Ectodermal cell (in vitro differentiated cells): ENCODE measurements around the gene CEACAM19.

Source experiments
- H3K27ac ChIP-seq: 2 replicates; pipeline ENCODE4 v1.7.0; 2013; ENCODE audit warnings: mild to moderate bottlenecking, low read depth, low read length; ENCODE audit not compliant: insufficient read depth, poor library complexity, severe bottlenecking
- H3K27me3 ChIP-seq: 2 replicates; pipeline ENCODE4 v1.7.0; 2013; ENCODE audit warnings: mild to moderate bottlenecking, low read length; ENCODE audit not compliant: insufficient read depth, control insufficient read depth, poor library complexity, severe bottlenecking
- H3K36me3 ChIP-seq: one replicate; pipeline ENCODE4 v1.7.0; 2013; ENCODE audit warnings: low read length; ENCODE audit not compliant: control insufficient read depth, insufficient read depth
- H3K4me1 ChIP-seq: one replicate; pipeline ENCODE4 v1.7.0; 2013; ENCODE audit warnings: low read length; ENCODE audit not compliant: control insufficient read depth, insufficient read depth
- H3K4me3 ChIP-seq: 2 replicates; pipeline ENCODE4 v1.7.0; 2013; ENCODE audit warnings: low read depth, low read length, control low read depth; ENCODE audit not compliant: insufficient read depth
- H3K9me3 ChIP-seq: 2 replicates; pipeline ENCODE4 v1.7.0; 2013; ENCODE audit warnings: mild to moderate bottlenecking, low read length, moderate library complexity; ENCODE audit not compliant: control insufficient read depth
- WGBS, 2 experiments: methylation state at CpG; one replicate each; pipeline ENCODE4 v1.1.7; 2013; ENCODE audit warnings: missing lambda C conversion rate in 2 of 2; 5-methylcytosine and 5-hydroxymethylcytosine counted together

The CEACAM19 gene

DNA sequence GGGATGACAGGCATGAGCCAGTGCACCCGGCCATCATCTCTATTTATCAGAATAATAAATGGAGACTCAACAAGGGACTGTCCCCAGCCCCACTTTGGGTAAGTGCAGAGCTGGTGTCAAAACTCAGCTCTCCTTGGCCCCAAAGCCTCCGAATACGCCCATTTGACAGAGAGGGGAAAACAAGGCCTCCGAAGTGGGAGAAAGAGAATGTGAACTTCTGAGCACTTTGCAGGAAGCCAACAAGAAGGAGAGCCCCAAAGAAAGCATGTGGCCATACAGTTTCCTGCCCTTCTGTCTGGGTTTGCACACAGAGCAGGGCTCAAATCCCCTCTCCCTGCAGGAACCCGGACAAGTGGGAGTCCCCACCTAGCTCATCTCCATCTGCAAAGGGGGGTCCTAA, 29.3 kb downstream of the CEACAM19 start:
- no peak overlapping the region for H3K27ac ChIP-seq
- H3K36me3 ChIP-seq, result no peaks in the 10 kb centered on the region
- no peaks in the 10 kb centered on the region for H3K9me3 ChIP-seq
- no peak overlapping the region for H3K4me3 ChIP-seq
- H3K27me3 ChIP-seq, result no peaks in the 10 kb centered on the region
- H3K4me1 ChIP-seq, result no peaks in the 10 kb centered on the region
- 95 to 97% methylated on average over 5 of the region's 5 CpGs for WGBS, 2 experiments

DNA sequence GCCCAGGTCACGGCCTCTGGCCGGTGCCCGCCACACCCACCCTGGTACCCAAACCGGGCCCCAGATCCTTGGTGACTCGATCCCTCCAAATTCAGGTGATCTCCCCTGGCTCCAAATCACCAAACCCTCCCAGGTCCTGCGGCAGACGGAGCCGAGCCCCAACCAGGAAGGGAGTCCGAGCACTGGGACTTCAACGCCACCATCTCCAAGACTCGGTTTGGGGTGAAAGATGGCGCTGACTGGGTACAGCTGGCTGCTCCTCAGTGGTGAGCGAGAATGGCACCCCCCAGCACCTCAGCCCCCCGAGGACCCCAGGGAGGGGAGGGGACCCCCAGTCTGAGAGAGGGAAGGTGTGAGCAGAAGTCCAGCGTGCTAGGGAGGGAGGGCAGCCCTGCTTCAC, 29.9 kb downstream of the CEACAM19 start:
- 91 to 93% methylated on average over 15 of the region's 15 CpGs for WGBS, 2 experiments

DNA sequence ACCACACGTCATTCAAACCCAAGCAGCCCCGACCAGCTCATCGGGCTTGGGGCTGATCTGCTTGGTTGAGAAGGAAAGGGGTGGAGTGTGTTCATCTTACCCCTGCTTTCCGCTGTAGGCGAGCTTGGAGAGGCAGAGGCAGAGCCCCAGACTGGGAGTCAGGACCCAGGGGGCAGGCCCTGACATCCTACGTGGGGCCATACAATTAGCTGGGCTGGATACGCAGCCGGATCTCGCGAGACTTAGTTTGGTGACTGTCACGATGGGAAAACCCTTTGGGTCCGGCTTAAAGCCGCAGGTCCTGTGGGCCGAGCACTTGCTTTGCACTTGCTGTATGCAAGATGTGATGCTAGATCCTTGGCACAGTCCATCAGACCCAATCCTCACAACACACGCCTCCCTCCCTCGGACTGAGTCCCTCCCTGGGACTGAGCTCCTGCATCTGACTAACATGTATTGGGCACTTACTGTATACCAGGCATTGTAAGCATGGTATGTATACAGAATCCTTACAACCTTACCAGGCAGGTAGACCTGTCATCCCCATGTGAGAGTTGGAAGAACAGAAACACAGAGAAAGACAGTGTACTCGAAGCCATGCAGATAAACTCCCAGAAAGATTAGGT, 31.4 kb downstream of the CEACAM19 start:
- Histone ChIP-seq H3K4me3 (no peak overlapping the region), H3K36me3 (no peaks in the 10 kb centered on the region), H3K9me3 (no peaks in the 10 kb centered on the region), H3K4me1 (no peaks in the 10 kb centered on the region), H3K27ac (no peak overlapping the region), H3K27me3 (no peaks in the 10 kb centered on the region)
- WGBS, 2 experiments, result 90 to 92% methylated on average over 17 of the region's 17 CpGs

More for the DNA sequence above, 29.9 kb downstream of the CEACAM19 start:
- no peaks in the 10 kb centered on the region for H3K36me3 ChIP-seq
- H3K27ac ChIP-seq, result no peak overlapping the region
- no peaks in the 10 kb centered on the region for H3K9me3 ChIP-seq
- H3K4me1 ChIP-seq, result no peaks in the 10 kb centered on the region
- no peak overlapping the region for H3K4me3 ChIP-seq
- no peaks in the 10 kb centered on the region for H3K27me3 ChIP-seq

DNA sequence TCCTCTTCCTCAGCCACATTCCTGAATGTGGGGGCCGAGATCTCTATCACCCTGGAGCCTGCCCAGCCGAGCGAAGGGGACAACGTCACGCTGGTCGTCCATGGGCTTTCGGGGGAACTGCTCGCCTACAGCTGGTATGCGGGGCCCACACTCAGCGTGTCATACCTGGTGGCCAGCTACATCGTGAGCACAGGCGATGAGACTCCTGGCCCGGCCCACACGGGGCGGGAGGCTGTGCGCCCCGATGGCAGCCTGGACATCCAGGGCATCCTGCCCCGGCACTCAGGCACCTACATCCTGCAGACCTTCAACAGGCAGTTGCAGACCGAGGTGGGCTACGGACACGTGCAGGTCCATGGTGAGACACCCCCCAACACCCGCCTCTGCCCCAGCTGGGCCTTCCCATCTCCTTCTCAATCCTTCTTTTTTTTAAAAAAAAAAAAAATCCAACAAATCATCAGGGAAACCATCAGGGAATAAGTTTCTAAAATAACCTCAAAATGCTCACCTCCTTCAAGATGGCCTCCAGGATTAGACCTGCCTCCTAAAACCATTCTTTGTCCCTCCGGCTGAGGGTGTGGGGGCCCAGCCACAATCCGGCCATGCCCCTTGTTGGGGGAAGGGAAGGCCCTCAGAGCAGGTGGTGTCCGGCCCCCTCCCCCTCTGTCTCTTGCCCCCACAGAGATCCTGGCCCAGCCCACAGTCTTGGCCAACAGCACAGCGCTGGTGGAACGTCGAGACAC, 32.2 kb downstream of the CEACAM19 start:
- Histone ChIP-seq H3K27me3 (no peaks in the 10 kb centered on the region), H3K9me3 (no peaks in the 10 kb centered on the region), H3K36me3 (no peaks in the 10 kb centered on the region), H3K27ac (no peak overlapping the region), H3K4me1 (no peaks in the 10 kb centered on the region), H3K4me3 (no peak overlapping the region)
- WGBS, 2 experiments, result 94% methylated on average over 28 of the region's 28 CpGs

DNA sequence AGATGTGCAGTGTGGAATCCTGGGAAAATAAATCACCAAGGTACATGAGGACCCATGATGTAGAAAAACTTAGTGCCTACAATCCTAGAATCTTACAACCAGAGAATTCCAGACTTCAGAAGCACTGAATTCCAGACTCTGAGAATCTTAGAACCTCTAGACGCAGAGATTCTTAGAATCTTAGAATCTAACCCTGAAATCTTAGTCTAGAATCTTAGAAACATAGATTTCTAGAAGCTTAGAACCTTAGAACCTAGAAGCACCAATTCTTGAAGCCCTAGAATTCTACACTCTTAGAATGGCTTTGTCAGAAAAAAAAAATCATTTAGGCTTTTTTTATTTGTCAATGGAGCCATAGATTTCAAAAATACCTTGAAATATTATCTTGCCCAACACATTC, 33.7 kb downstream of the CEACAM19 start:
- H3K36me3 ChIP-seq, result no peaks in the 10 kb centered on the region
- no peaks in the 10 kb centered on the region for H3K27me3 ChIP-seq
- H3K4me1 ChIP-seq, result no peaks in the 10 kb centered on the region
- no peaks in the 10 kb centered on the region for H3K9me3 ChIP-seq
- H3K4me3 ChIP-seq, result no peak overlapping the region
- WGBS, 2 experiments, result 89 to 95% methylated on average over 1 of the region's 1 CpG
- no peak overlapping the region for H3K27ac ChIP-seq

DNA sequence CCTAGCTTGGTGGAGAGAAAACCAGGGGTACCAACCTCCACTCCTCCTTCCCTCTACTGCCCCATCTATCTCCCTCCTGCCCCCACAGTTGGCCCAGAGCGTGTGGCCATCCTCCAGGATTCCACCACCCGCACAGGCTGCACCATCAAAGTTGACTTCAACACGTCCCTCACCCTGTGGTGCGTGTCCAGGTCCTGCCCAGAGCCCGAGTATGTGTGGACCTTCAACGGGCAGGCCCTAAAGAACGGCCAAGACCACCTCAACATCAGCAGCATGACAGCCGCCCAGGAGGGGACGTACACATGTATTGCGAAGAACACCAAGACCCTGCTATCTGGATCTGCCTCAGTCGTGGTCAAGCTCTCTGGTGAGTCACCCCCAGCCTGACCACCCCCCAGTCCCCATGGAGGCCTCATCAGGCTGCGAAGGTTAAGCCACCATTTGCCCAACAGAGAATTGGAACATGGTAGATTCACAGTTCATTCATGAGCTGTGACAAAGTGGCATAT, 34.3 kb downstream of the CEACAM19 start:
- no peaks in the 10 kb centered on the region for H3K4me1 ChIP-seq

DNA sequence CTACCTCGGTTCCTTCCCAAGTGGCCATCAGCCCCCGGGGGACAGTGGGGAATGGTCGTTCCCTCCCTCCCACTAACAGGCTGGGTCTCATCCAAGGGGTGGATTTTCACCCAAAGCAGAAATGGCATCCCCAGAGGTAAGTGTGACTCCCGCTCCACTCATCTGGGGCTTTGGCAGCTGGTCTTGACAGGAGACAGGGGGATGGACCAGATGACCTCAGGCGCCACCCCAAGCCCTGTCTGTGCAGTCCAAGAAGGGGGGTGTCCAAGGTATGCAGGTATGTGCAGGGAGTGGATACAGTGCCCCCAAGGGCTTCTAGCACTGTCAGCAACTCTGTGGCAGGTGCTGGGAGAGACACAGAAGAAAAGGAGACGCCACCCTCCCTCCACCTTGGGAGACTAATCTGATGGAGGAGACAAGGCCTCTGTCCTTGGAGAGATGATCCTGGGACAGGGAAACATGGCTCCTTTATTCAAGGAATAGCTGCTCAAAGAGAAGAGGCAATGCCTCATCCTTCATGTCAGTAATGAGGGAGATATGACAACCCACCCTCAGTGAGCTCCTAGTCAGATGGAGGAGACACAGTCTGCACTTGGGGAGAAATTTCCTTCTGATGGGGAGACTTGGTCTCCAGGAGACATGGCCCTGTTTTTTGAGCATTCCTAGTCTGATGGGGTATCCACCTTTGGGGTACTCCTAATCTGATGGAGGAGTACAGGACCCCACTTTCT, 35.4 kb downstream of the CEACAM19 start:
- Histone ChIP-seq H3K4me3 (no peak overlapping the region), H3K27ac (no peak overlapping the region), H3K4me1 (no peaks in the 10 kb centered on the region), H3K36me3 (no peaks in the 10 kb centered on the region), H3K9me3 (no peaks in the 10 kb centered on the region), H3K27me3 (no peaks in the 10 kb centered on the region)
- 90 to 92% methylated on average over 6 of the region's 6 CpGs for WGBS, 2 experiments

More for the DNA sequence above, 34.3 kb downstream of the CEACAM19 start:
- WGBS, 2 experiments, result 93% methylated on average over 12 of the region's 12 CpGs
- H3K4me3 ChIP-seq, result no peak overlapping the region
- no peaks in the 10 kb centered on the region for H3K27me3 ChIP-seq
- no peaks in the 10 kb centered on the region for H3K36me3 ChIP-seq
- no peak overlapping the region for H3K27ac ChIP-seq
- no peaks in the 10 kb centered on the region for H3K9me3 ChIP-seq

DNA sequence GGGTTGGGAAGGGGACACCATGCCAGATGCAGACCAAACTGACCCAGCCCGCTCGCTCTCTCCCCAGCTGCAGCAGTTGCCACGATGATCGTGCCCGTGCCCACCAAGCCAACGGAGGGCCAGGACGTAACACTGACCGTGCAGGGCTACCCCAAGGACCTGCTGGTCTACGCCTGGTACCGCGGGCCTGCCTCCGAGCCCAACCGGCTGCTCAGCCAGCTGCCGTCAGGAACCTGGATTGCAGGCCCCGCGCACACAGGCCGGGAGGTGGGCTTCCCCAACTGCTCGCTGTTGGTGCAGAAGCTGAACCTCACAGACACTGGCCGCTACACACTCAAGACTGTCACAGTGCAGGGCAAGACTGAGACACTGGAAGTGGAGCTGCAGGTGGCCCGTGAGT, 36.5 kb downstream of the CEACAM19 start:
- Histone ChIP-seq H3K27me3 (no peaks in the 10 kb centered on the region), H3K4me1 (no peaks in the 10 kb centered on the region), H3K36me3 (no peaks in the 10 kb centered on the region), H3K9me3 (no peaks in the 10 kb centered on the region), H3K27ac (no peak overlapping the region), H3K4me3 (no peak overlapping the region)
- 93 to 94% methylated on average over 20 of the region's 20 CpGs for WGBS, 2 experiments

DNA sequence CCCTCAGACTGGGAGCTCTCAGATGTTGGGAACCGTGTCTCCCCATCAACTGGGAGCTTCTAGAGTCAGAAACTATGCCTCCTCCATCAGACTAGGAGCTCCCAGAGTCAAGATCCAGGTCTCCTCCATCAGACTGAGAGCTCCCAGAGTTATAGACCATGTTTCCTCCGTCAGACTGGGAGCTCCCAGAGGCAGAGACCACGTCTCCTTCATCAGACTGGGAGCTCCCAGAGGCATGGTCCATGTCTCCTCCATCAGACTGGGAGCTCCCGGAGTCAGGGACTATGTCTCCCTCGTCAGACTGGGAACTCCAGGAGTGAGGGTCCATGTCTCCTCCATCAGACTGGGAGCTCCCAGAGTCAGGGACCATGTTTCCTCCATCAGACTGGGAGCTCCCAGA, 37.7 kb downstream of the CEACAM19 start:
- Histone ChIP-seq H3K9me3 (no peaks in the 10 kb centered on the region), H3K27me3 (no peaks in the 10 kb centered on the region), H3K36me3 (no peaks in the 10 kb centered on the region), H3K27ac (no peak overlapping the region), H3K4me3 (no peak overlapping the region), H3K4me1 (no peaks in the 10 kb centered on the region)
- WGBS, 2 experiments, result 86 to 87% methylated on average over 5 of the region's 5 CpGs
